ENCODE measurements around the gene ZNF33A. TPM values are rescaled to one million over a fixed set of nuclear protein-coding genes. Genes with fewer than 3 reads are reported as not detected.

Gene ZNF33A
- total RNA-seq (10 to 100 TPM; 69.0 to 71.4 TPM), polyA plus RNA-seq (10 to 100 TPM; 14.3 to 27.2 TPM)

DNA sequence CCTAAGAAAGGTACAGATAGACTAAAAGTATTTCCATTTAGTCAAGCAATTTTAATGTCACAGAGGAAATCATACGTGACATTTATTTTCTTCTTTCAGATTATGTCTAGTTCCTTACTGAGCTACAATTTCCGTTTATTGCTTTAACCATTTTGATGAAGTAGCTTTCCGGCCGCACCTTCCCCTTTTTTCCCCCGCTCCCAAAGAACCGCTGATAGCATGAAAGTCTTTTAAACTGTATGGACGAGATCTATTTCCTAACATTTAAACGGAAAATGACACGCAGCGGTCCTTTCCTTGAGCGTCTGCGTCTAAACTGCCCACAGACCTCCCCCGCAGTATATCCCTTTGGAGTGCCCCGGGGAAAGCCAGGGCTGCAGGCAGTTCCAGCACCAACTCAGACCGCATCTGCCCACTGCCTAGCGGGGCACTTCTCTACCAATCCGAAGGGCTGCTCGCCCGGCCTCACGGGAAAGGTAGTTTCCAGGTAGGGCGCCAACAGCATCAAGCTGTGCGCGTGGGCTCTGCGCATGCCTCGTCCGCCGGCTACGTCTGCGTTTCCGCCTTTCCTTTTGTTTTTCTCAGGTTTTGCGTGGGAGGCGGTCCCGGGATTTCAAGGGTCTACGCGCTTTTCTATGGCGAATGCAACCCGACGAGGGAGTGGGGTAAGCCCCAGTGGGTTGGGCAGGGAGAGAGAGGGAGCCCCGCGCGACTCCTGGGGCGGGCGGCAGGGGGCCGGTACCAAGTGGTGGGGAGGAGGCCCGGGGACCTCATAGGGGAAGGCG, at the start of gene ZNF33A:
Gene ZNF33A, plus strand, starts transcription at position 557 of the 785 bp plus-strand sequence. CDS start 1,667 bp downstream, outside the sequence.
- Histone ChIP-seq H3K27ac (ENCODE audit: low read depth, low read length) (peak within 1 kb of the TSS; percentile 91), H3K9me3 (ENCODE audit: control insufficient read depth in 1 of 2, low read length in 2 of 2) (no peaks in the 10 kb centered on the region), H3K27me3 (ENCODE audit: insufficient read depth, low read length) (no peaks in the 10 kb centered on the region), H3K36me3 (ENCODE audit: insufficient read depth, low read length) (no peaks in the 10 kb centered on the region), H3K4me1 (ENCODE audit: insufficient read depth, low read length) (peaks cover 37% of the 10 kb centered on the region), H3K4me3 (ENCODE audit: low read length in 2 of 2) (peak within 1 kb of the TSS; percentile 69 to 83)
- ChIA-PET CTCF (ENCODE audit: partially characterized antibody) (interaction anchor here (1.3 to 3.4 kb wide), 2 partner anchors 33 to 83 kb away, joined by 5 to 48 read pairs; partner anchors contain the start of genes ZNF25 and ZNF37A), POLR2A (ENCODE audit: partially characterized antibody) (interaction anchor here (0.9 to 3.7 kb wide), 6 partner anchors 18 to 393 kb away, joined by 3 to 63 read pairs (median 5); partner anchors contain the start of genes ZNF25 and ZNF37A)
- peaks cover 17 to 31% of the 10 kb centered on the region in 2 donors for H3K36me3 Mint-ChIP-seq
- H3K27me3 Mint-ChIP-seq, result no peaks in the 10 kb centered on the region
- no peaks in the 10 kb centered on the region for H3K9me3 Mint-ChIP-seq
- H3K27ac Mint-ChIP-seq, result peak within 1 kb of the TSS; percentile 99 to 100 (median 100)
- intact Hi-C loops (cut with micrococcal nuclease), result loop anchor here (1.0 to 2.0 kb wide), 3 partner anchors 22 to 84 kb away; partner anchors contain the start of genes ZNF25 and ZNF37A
- H3K4me3 Mint-ChIP-seq, result peak within 1 kb of the TSS; percentile 86 to 98 (median 94)
- DNase-seq, result peak; percentile 93 to 96 (median 94)
- H3K4me1 Mint-ChIP-seq, result peaks cover 22 to 53% (median 38%) of the 10 kb centered on the region in 4 donors

DNA sequence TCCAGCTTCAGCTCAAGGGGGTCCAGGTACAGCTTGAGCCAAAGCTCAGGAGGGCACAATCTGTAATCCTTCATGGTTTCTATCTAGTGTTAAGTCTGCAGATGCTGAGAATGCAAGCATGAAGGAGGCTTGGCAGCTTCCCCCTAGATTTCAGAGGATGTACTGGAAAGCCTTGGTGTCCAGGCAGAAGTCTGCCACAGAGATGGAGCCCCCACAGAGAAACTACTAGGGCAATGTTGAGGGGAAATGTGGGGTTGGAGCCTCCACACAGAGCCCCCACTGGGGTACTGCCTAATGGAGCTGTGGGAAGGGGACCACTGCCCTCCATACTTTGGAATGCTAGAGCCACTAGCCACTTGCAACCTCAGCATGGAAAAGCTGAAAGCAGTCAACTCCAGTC, 45.5 kb upstream of the ZNF33A start:
- Histone ChIP-seq H3K27me3 (ENCODE audit: insufficient read depth, low read length) (no peaks in the 10 kb centered on the region), H3K4me3 (ENCODE audit: low read length in 2 of 2) (no peak overlapping the region), H3K36me3 (ENCODE audit: insufficient read depth, low read length) (no peaks in the 10 kb centered on the region), H3K27ac (ENCODE audit: low read depth, low read length) (no peak overlapping the region), H3K9me3 (ENCODE audit: control insufficient read depth in 1 of 2, low read length in 2 of 2) (peaks cover 0 to 6% of the 10 kb centered on the region in 2 donors), H3K4me1 (ENCODE audit: insufficient read depth, low read length) (no peaks in the 10 kb centered on the region)
- H3K36me3 Mint-ChIP-seq, result peaks cover 59 to 75% of the 10 kb centered on the region in 2 donors
- H3K4me1 Mint-ChIP-seq, result no peaks in the 10 kb centered on the region
- H3K9me3 Mint-ChIP-seq, result peaks cover 0 to 27% (median 19%) of the 10 kb centered on the region in 8 donors
- no peak overlapping the region for H3K27ac Mint-ChIP-seq
- no peaks in the 10 kb centered on the region for H3K27me3 Mint-ChIP-seq
- ChIA-PET POLR2A (ENCODE audit: partially characterized antibody) (interaction anchor here (0.6 to 1.6 kb wide), 2 partner anchors 10 to 20 kb away, joined by 3 to 6 read pairs; no protein-coding TSS in a partner anchor), CTCF (ENCODE audit: partially characterized antibody) (interaction anchor here (1.3 kb wide), 1 partner anchor 12 kb away, joined by 6 read pairs; no protein-coding TSS in a partner anchor)
- H3K4me3 Mint-ChIP-seq, result no peak overlapping the region
- intact Hi-C loops (cut with micrococcal nuclease), result no loop called here
- DNase-seq, result no peak

DNA sequence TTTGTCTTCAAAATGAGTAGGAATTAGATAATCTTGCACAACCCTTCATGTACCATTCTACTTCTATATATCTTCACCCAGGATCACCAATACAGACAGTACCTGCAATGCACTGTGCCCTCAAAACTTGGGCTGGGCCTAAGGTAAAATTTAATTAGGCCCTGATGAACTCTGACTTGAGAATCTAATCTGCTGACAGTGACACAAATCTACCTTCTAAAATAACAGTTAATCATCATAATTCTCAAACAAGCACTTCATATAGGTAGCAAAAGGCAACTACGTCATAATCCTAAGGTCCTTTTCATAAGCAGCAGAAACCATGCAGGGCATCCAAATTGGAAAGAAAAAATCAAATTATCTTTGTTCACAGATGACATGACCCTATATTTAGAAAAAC, 38.1 kb upstream of the ZNF33A start:
- Histone ChIP-seq H3K9me3 (ENCODE audit: control insufficient read depth in 1 of 2, low read length in 2 of 2) (no peaks in the 10 kb centered on the region), H3K4me3 (ENCODE audit: low read length in 2 of 2) (no peak overlapping the region), H3K27me3 (ENCODE audit: insufficient read depth, low read length) (no peaks in the 10 kb centered on the region), H3K36me3 (ENCODE audit: insufficient read depth, low read length) (no peaks in the 10 kb centered on the region), H3K27ac (ENCODE audit: low read depth, low read length) (no peak overlapping the region), H3K4me1 (ENCODE audit: insufficient read depth, low read length) (peaks cover 22% of the 10 kb centered on the region)
- intact Hi-C loops (cut with micrococcal nuclease), result loop anchor here (10.0 kb wide), 1 partner anchor 382 kb away; no protein-coding TSS in a partner anchor
- Mint-ChIP-seq H3K4me1 (peaks cover 20 to 31% (median 26%) of the 10 kb centered on the region in 4 donors), H3K27ac (no peak overlapping the region), H3K9me3 (peaks cover 0 to 4% (median 0%) of the 10 kb centered on the region in 8 donors), H3K4me3 (no peak overlapping the region), H3K36me3 (peaks cover 28 to 33% of the 10 kb centered on the region in 2 donors), H3K27me3 (no peaks in the 10 kb centered on the region)
- ChIA-PET CTCF (ENCODE audit: partially characterized antibody) (no interaction called here), POLR2A (ENCODE audit: partially characterized antibody) (no interaction called here)
- DNase-seq, result no peak

- POLR2A ChIA-PET (ENCODE audit: partially characterized antibody), result interaction anchor here (1.1 to 3.7 kb wide), 9 partner anchors 10 to 427 kb away, joined by 3 to 63 read pairs (median 6); partner anchors contain the start of genes ZNF248, ZNF33A and ZNF37A
- CTCF ChIA-PET (ENCODE audit: partially characterized antibody), result interaction anchor here (1.0 to 4.7 kb wide), 7 partner anchors 20 to 390 kb away, joined by 3 to 48 read pairs (median 6); partner anchors contain the start of gene ZNF33A
- Histone ChIP-seq H3K27me3 (ENCODE audit: insufficient read depth, low read length) (no peaks in the 10 kb centered on the region), H3K4me3 (ENCODE audit: low read length in 2 of 2) (peak overlapping the region; percentile 77 to 85), H3K36me3 (ENCODE audit: insufficient read depth, low read length) (no peaks in the 10 kb centered on the region), H3K27ac (ENCODE audit: low read depth, low read length) (peak overlapping the region; percentile 94), H3K4me1 (ENCODE audit: insufficient read depth, low read length) (peaks cover 22% of the 10 kb centered on the region), H3K9me3 (ENCODE audit: control insufficient read depth in 1 of 2, low read length in 2 of 2) (no peaks in the 10 kb centered on the region)
- intact Hi-C loops (cut with micrococcal nuclease), result loop anchor here (10.0 kb wide), 1 partner anchor 379 kb away; no protein-coding TSS in a partner anchor
- no peaks in the 10 kb centered on the region for H3K9me3 Mint-ChIP-seq
- DNase-seq, result peak in 4 of 5 donors; percentile 19 to 29 (median 25)
- H3K27me3 Mint-ChIP-seq, result no peaks in the 10 kb centered on the region
- H3K36me3 Mint-ChIP-seq, result peaks cover 7 to 8% of the 10 kb centered on the region in 2 donors
- peak overlapping the region; percentile 96 to 99 (median 97) for H3K27ac Mint-ChIP-seq
- H3K4me1 Mint-ChIP-seq, result peaks cover 20 to 31% (median 26%) of the 10 kb centered on the region in 4 donors
- H3K4me3 Mint-ChIP-seq, result peak overlapping the region; percentile 86 to 96 (median 92)
These were observed 35.0 kb upstream of the ZNF33A start for GRCh38 chr10:37975401-37975991.

GRCh38 chr10:37976091-37976879, 34.2 kb upstream of the ZNF33A start, which contains the start of gene ZNF25:
Gene ZNF25 (minus strand): TSS chr10:37976647. CDS start chr10:37971722, 4,925 bp downstream.
- Mint-ChIP-seq H3K36me3 (peaks cover 5 to 6% of the 10 kb centered on the region in 2 donors), H3K4me3 (peak within 1 kb of the TSS; percentile 86 to 98 (median 93)), H3K9me3 (no peaks in the 10 kb centered on the region), H3K27me3 (no peaks in the 10 kb centered on the region), H3K27ac (peak within 1 kb of the TSS; percentile 96 to 99 (median 97)), H3K4me1 (peaks cover 20 to 31% (median 25%) of the 10 kb centered on the region in 4 donors)
- Histone ChIP-seq H3K36me3 (ENCODE audit: insufficient read depth, low read length) (no peaks in the 10 kb centered on the region), H3K9me3 (ENCODE audit: control insufficient read depth in 1 of 2, low read length in 2 of 2) (no peaks in the 10 kb centered on the region), H3K27ac (ENCODE audit: low read depth, low read length) (peak within 1 kb of the TSS; percentile 94), H3K4me3 (ENCODE audit: low read length in 2 of 2) (peak within 1 kb of the TSS; percentile 77 to 85), H3K4me1 (ENCODE audit: insufficient read depth, low read length) (peaks cover 22% of the 10 kb centered on the region), H3K27me3 (ENCODE audit: insufficient read depth, low read length) (no peaks in the 10 kb centered on the region)
- intact Hi-C loops (cut with micrococcal nuclease), result loop anchor here (1.0 to 10.0 kb wide), 5 partner anchors 34 to 426 kb away; partner anchors contain the start of genes ZNF248, ZNF33A and ZNF37A
- ChIA-PET CTCF (ENCODE audit: partially characterized antibody) (interaction anchor here (0.7 to 4.7 kb wide), 23 partner anchors 8 to 389 kb away, joined by 3 to 48 read pairs (median 4); partner anchors contain the start of genes ZNF33A and ZNF37A), POLR2A (ENCODE audit: partially characterized antibody) (interaction anchor here (0.6 to 3.7 kb wide), 12 partner anchors 10 to 426 kb away, joined by 3 to 63 read pairs (median 5); partner anchors contain the start of genes ZNF33A and ZNF37A)
- DNase-seq, result peak; percentile 96 to 99 (median 97)

- no peaks in the 10 kb centered on the region for H3K27me3 ChIP-seq (ENCODE audit: insufficient read depth, low read length)
- no peaks in the 10 kb centered on the region for H3K36me3 ChIP-seq (ENCODE audit: insufficient read depth, low read length)
- Mint-ChIP-seq H3K27ac (peak overlapping the region; percentile 93 to 99 (median 97)), H3K27me3 (no peaks in the 10 kb centered on the region), H3K36me3 (peaks cover 3 to 5% of the 10 kb centered on the region in 2 donors), H3K4me3 (peak overlapping the region; percentile 86 to 98 (median 93)), H3K9me3 (no peaks in the 10 kb centered on the region), H3K4me1 (peaks cover 20 to 31% (median 25%) of the 10 kb centered on the region in 4 donors)
- POLR2A ChIA-PET (ENCODE audit: partially characterized antibody), result interaction anchor here (0.6 to 3.7 kb wide), 10 partner anchors 10 to 426 kb away, joined by 3 to 63 read pairs (median 5); partner anchors contain the start of genes ZNF33A and ZNF37A
- peaks cover 22% of the 10 kb centered on the region for H3K4me1 ChIP-seq (ENCODE audit: insufficient read depth, low read length)
- intact Hi-C loops (cut with micrococcal nuclease), result loop anchor here (1.0 to 10.0 kb wide), 5 partner anchors 33 to 425 kb away; partner anchors contain the start of genes ZNF248, ZNF33A and ZNF37A
- DNase-seq, result no peak
- H3K9me3 ChIP-seq (ENCODE audit: control insufficient read depth in 1 of 2, low read length in 2 of 2), result no peaks in the 10 kb centered on the region
- peak overlapping the region; percentile 94 for H3K27ac ChIP-seq (ENCODE audit: low read depth, low read length)
- peak overlapping the region; percentile 10 to 85 for H3K4me3 ChIP-seq (ENCODE audit: low read length in 2 of 2)
- CTCF ChIA-PET (ENCODE audit: partially characterized antibody), result interaction anchor here (0.7 to 4.7 kb wide), 22 partner anchors 9 to 389 kb away, joined by 3 to 48 read pairs (median 4); partner anchors contain the start of genes ZNF33A and ZNF37A
These were observed 33.6 kb upstream of the ZNF33A start for GRCh38 chr10:37976880-37977203.

Data from CD4-positive, alpha-beta memory T cell (primary cell).